Measurements from ENCODE around the gene CNTNAP2. TPM values are rescaled to one million over a fixed set of nuclear protein-coding genes. Genes with fewer than 3 reads are reported as not detected.

Gene CNTNAP2
- total RNA-seq, 6 experiments from 2014 or later: 0.07 to 0.13 (median 0.12) TPM; not detected in 3

DNA sequence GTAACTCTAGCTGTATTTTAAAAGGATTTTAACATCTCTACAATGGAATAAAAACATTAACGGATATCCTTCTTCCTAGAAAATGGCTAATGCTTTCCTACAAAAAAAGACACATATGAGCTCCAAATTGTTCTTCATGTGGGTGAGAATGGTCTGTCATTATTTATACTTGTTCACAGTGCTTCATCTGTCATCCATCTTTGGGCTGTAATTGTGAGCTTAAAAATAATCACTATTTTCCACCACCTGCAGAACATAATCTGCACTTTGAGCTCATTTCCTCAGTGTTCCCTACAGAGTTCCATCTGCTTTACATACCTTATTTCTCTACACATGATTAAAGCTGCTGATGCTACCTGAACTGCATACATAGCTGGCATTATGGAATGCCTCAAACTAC lies 1494.8 kb downstream of the CNTNAP2 start:
- no peak for DNase-seq
- peaks cover 18% of the 10 kb centered on the region for H3K9me3 Mint-ChIP-seq
- peaks cover 2% of the 10 kb centered on the region; the same call in 1 of the 2 replicates for H3K27me3 Mint-ChIP-seq (ENCODE audit: insufficient read depth)
- no peaks in the 10 kb centered on the region; the same call in 1 of the 2 replicates for H3K36me3 Mint-ChIP-seq (ENCODE audit: low read depth)
- H3K4me1 Mint-ChIP-seq (ENCODE audit: low read depth): peaks cover 17% of the 10 kb centered on the region; the same call in 1 of the 2 replicates
- no peak overlapping the region for H3K27ac Mint-ChIP-seq
- TF ChIP-seq, protein P1, sequence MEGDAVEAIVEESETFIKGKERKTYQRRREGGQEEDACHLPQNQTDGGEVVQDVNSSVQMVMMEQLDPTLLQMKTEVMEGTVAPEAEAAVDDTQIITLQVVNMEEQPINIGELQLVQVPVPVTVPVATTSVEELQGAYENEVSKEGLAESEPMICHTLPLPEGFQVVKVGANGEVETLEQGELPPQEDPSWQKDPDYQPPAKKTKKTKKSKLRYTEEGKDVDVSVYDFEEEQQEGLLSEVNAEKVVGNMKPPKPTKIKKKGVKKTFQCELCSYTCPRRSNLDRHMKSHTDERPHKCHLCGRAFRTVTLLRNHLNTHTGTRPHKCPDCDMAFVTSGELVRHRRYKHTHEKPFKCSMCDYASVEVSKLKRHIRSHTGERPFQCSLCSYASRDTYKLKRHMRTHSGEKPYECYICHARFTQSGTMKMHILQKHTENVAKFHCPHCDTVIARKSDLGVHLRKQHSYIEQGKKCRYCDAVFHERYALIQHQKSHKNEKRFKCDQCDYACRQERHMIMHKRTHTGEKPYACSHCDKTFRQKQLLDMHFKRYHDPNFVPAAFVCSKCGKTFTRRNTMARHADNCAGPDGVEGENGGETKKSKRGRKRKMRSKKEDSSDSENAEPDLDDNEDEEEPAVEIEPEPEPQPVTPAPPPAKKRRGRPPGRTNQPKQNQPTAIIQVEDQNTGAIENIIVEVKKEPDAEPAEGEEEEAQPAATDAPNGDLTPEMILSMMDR (IDR thresholded peaks at IDR 0.05): no peak
- peak overlapping the region; percentile 7; the same call in 1 of the 2 replicates for H3K4me3 Mint-ChIP-seq

DNA sequence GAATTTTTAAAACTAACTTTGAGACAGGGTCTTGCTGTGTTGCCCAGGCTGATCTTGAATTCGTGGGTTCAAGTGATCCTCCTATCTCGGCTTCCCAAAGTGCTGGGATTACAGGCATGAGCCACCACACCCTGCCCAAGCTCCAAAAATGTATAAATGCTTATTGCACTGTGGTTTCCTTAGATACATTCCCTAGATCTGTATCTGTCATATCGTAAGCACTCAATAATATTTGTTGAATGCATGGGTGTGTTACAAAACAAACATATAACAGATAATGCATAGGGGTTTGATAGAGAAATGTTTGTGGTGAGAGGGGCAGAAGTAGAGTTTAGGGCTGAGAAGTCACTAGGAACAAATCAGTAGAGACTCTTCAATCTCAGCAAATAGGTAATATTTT lies 1518.7 kb downstream of the CNTNAP2 start:
- H3K9me3 Mint-ChIP-seq: peaks cover 37% of the 10 kb centered on the region
- DNase-seq: no peak
- TF ChIP-seq, protein P1 (IDR thresholded peaks at IDR 0.05): no peak

DNA sequence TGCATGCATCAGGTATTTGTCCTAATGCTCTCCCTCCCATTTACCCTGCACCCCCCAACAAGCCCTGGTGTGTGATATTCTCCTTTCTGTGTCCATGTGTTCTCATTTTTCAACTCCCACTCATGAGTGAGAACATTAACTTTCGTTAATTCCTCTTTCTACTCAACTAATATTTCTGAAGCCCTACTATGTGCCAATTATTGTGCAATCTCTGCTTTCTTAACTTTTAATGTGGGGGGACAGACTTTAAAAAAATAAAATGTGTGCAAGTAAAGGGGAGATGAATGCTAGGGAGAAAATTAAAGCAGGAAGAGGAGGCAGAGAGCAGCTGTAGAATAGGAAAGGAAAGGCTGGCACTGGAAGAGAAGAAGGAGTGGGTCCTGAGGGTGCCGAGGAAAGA lies 1520.0 kb downstream of the CNTNAP2 start:
- Mint-ChIP-seq H3K36me3 (ENCODE audit: low read depth) (peaks cover 5% of the 10 kb centered on the region; the same call in 1 of the 2 replicates), H3K4me3 (no peak overlapping the region), H3K9me3 (peaks cover 46% of the 10 kb centered on the region), H3K27me3 (ENCODE audit: insufficient read depth) (peaks cover 9% of the 10 kb centered on the region), H3K4me1 (ENCODE audit: low read depth) (no peaks in the 10 kb centered on the region; the same call in 1 of the 2 replicates), H3K27ac (no peak overlapping the region)
- no peak for DNase-seq
- TF ChIP-seq, protein P1 (IDR thresholded peaks at IDR 0.05): no peak

More for the DNA sequence above, 1518.7 kb downstream of the CNTNAP2 start:
- no peak overlapping the region for H3K4me3 Mint-ChIP-seq
- H3K36me3 Mint-ChIP-seq (ENCODE audit: low read depth): peaks cover 5% of the 10 kb centered on the region; the same call in 1 of the 2 replicates
- H3K27me3 Mint-ChIP-seq (ENCODE audit: insufficient read depth): peaks cover 7% of the 10 kb centered on the region; the same call in 1 of the 2 replicates
- no peaks in the 10 kb centered on the region for H3K4me1 Mint-ChIP-seq (ENCODE audit: low read depth)
- no peak overlapping the region for H3K27ac Mint-ChIP-seq

DNA sequence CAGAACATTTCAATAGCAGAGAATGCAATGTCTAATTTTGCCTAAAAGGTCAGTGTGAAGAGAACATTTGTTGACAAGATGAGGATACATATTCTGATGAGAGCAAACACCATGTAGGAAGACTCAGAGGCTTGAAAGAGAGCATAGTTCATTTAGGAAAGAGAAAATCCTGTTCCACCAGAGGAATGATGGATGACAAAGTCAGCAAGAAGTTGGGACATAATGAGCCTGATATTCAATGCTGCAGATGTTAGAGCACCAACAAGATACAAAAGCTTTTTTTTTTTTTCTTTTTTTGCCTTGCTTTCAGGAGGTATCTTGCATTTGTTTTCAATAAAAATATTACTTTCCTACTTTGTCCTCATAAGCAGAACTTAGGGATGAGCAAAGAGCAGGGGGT lies 1522.0 kb downstream of the CNTNAP2 start:
- Mint-ChIP-seq H3K9me3 (peaks cover 36% of the 10 kb centered on the region), H3K27ac (no peak overlapping the region), H3K4me1 (ENCODE audit: low read depth) (no peaks in the 10 kb centered on the region; the same call in 1 of the 2 replicates), H3K27me3 (ENCODE audit: insufficient read depth) (peaks cover 9% of the 10 kb centered on the region), H3K36me3 (ENCODE audit: low read depth) (peaks cover 5% of the 10 kb centered on the region; the same call in 1 of the 2 replicates), H3K4me3 (no peak overlapping the region)
- TF ChIP-seq, protein P1 (IDR thresholded peaks at IDR 0.05): no peak
- DNase-seq: no peak

DNA sequence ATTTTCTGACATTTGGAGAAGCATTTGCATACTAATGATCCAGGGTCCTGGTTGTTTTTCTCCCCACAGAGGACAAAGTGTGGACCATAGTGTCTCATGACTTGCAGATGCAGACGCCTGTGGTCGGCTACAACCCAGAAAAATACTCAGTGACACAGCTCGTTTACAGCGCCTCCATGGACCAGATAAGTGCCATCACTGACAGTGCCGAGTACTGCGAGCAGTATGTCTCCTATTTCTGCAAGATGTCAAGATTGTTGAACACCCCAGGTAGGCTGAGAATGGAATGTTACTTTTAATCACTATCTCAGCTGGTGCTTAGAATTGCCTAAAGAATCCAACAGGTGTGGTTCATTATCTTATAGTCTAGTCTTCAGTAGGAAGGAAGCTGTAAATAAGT lies 1522.4 kb downstream of the CNTNAP2 start:
- peaks cover 5% of the 10 kb centered on the region; the same call in 1 of the 2 replicates for H3K36me3 Mint-ChIP-seq (ENCODE audit: low read depth)
- H3K4me3 Mint-ChIP-seq: no peak overlapping the region
- H3K9me3 Mint-ChIP-seq: peaks cover 36% of the 10 kb centered on the region
- H3K27ac Mint-ChIP-seq: no peak overlapping the region
- peaks cover 9% of the 10 kb centered on the region for H3K27me3 Mint-ChIP-seq (ENCODE audit: insufficient read depth)
- TF ChIP-seq, protein P1 (IDR thresholded peaks at IDR 0.05): no peak
- DNase-seq: no peak
- H3K4me1 Mint-ChIP-seq (ENCODE audit: low read depth): no peaks in the 10 kb centered on the region; the same call in 1 of the 2 replicates

All from HFFc6 (cell line).